AG09309 (cell line): ENCODE data around the gene AP3M1.

Experiments
- DNase-seq: peaks from one replicate; pipeline ENCODE4 v3.0.0-alpha.2; 2010; ENCODE audit warnings: low read depth
- H3K4me3 ChIP-seq: 2 replicates; pipeline ENCODE4 v1.5.1; 2011; ENCODE audit warnings: mild to moderate bottlenecking, low read depth, low read length, moderate library complexity; ENCODE audit not compliant: control insufficient read depth
- CTCF ChIP-seq: IDR thresholded peaks from 2 replicates; pipeline ENCODE4 v1.5.1; 2011; ENCODE audit warnings: mild to moderate bottlenecking, low read depth, low read length, inconsistent platforms; ENCODE audit not compliant: insufficient read depth, control insufficient read depth; ENCODE audit errors: missing control alignments

AP3M1 gene

GRCh38 chr10:74084955-74085354, 65.7 kb downstream of the AP3M1 start:
- no peak for TF ChIP-seq CTCF
- DNase-seq = no peak
- H3K4me3 ChIP-seq = no peak overlapping the region

GRCh38 chr10:74083304-74083703, 67.3 kb downstream of the AP3M1 start:
- no peak for TF ChIP-seq CTCF

GRCh38 chr10:74081941-74082718, 68.5 kb downstream of the AP3M1 start:
- TF ChIP-seq CTCF = no peak
- no peak for DNase-seq
- H3K4me3 ChIP-seq = no peak overlapping the region

More at GRCh38 chr10:74083304-74083703, 67.3 kb downstream of the AP3M1 start:
- no peak overlapping the region for H3K4me3 ChIP-seq
- no peak for DNase-seq

GRCh38 chr10:74081192-74081803, 69.3 kb downstream of the AP3M1 start:
- peak; percentile 85 for TF ChIP-seq CTCF
- no peak for DNase-seq
- H3K4me3 ChIP-seq = no peak overlapping the region

GRCh38 chr10:74079936-74080590, 70.6 kb downstream of the AP3M1 start:
- no peak for TF ChIP-seq CTCF
- H3K4me3 ChIP-seq = no peak overlapping the region
- no peak for DNase-seq

- no peak overlapping the region for H3K4me3 ChIP-seq
- no peak for DNase-seq
- no peak for TF ChIP-seq CTCF
These were observed 71.3 kb downstream of the AP3M1 start for GRCh38 chr10:74079028-74079935.
